ENCODE results near the gene BPIFB3.

DNA sequence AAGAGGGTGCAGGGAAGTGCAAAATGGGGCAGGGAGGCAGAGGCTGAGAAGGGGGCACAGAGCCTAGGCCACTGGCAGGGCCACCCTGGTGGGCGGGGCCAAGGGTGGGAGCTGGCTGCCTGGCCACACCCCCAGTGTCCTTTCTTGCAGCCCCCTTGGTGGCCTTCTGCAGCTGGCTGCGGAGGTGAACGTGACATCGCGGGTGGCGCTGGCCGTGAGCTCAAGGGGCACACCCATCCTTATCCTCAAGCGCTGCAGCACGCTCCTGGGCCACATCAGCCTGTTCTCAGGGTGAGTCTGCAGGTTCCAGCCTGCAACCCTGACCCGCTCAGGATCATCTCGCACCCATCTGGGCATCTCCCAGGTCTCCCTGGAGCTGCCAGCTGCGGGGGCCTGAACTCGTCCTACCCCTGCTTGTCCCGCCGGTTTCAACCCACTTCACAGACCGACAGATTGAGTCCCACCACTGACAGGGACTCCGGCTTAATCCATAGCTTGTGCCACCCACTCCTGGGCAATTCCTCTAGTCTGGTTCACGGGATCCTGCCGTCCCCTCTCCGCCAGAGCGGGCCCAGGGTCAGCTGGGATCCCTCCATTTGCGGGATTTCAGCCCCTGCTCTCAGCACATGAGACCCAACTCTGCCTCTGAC lies 6.2 kb downstream of the BPIFB3 start:
- no peak for TF ChIP-seq MYC (CRISPR knock-in tag; IDR thresholded peaks at IDR 0.05; ENCODE audit: borderline replicate concordance)
- TF ChIP-seq, protein P1, sequence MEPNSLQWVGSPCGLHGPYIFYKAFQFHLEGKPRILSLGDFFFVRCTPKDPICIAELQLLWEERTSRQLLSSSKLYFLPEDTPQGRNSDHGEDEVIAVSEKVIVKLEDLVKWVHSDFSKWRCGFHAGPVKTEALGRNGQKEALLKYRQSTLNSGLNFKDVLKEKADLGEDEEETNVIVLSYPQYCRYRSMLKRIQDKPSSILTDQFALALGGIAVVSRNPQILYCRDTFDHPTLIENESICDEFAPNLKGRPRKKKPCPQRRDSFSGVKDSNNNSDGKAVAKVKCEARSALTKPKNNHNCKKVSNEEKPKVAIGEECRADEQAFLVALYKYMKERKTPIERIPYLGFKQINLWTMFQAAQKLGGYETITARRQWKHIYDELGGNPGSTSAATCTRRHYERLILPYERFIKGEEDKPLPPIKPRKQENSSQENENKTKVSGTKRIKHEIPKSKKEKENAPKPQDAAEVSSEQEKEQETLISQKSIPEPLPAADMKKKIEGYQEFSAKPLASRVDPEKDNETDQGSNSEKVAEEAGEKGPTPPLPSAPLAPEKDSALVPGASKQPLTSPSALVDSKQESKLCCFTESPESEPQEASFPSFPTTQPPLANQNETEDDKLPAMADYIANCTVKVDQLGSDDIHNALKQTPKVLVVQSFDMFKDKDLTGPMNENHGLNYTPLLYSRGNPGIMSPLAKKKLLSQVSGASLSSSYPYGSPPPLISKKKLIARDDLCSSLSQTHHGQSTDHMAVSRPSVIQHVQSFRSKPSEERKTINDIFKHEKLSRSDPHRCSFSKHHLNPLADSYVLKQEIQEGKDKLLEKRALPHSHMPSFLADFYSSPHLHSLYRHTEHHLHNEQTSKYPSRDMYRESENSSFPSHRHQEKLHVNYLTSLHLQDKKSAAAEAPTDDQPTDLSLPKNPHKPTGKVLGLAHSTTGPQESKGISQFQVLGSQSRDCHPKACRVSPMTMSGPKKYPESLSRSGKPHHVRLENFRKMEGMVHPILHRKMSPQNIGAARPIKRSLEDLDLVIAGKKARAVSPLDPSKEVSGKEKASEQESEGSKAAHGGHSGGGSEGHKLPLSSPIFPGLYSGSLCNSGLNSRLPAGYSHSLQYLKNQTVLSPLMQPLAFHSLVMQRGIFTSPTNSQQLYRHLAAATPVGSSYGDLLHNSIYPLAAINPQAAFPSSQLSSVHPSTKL (CRISPR knock-in tag; IDR thresholded peaks at IDR 0.05) = no peak
- TF ChIP-seq HMG20B (CRISPR knock-in tag; conservative IDR thresholded peaks at IDR 0.05) = no peak
- TF ChIP-seq NFYB (CRISPR knock-in tag; IDR thresholded peaks at IDR 0.05) = no peak
- no peak for TF ChIP-seq ZNF496 (CRISPR knock-in tag; IDR thresholded peaks at IDR 0.05; ENCODE audit: insufficient replicate concordance)
